IMR-90 (cell line): Measurements from ENCODE around the gene PFKFB2. TPM values are rescaled to one million over a fixed set of nuclear protein-coding genes. Genes with fewer than 3 reads are reported as not detected.

Experiments used
- ATAC-seq: fragments of 200-7000 bp; cut with Tn5 transposase; 2 replicates; pipeline ENCODE4 v1.9.1; 2020; ENCODE audit warnings: low read depth, mild to moderate bottlenecking, moderate library complexity
- BruUV-seq: library from RNA; stranded (reverse); fragments of 400-500 nt; replicated peaks from 2 replicates; lab custom pipeline; 2021; lab: Mats Ljungman, UMichigan
- CTCF ChIA-PET: fragments of 300-600 bp; formaldehyde crosslinking; extraction: SDS; loops from one replicate; lab custom pipeline; 2021; ENCODE audit warnings: antibody characterized with exemption; lab: Yijun Ruan, JAX
- POLR2A ChIA-PET: fragments of 300-600 bp; sonication (Branson Sonifier 250); formaldehyde crosslinking; loops from one replicate; lab custom pipeline; 2022; ENCODE audit warnings: antibody characterized with exemption; ENCODE audit not compliant: unreplicated experiment; lab: Charles Lee
- DNase-seq: peaks from one replicate; pipeline ENCODE4 v3.0.0; 2013
- H2AFZ ChIP-seq: replicated peaks from 2 replicates; pipeline ENCODE3; 2013; ENCODE audit warnings: low read length, mild to moderate bottlenecking; ENCODE audit not compliant: poor library complexity
- H2AK5ac ChIP-seq: 2 replicates; pipeline ENCODE4 v1.6.1; 2013; ENCODE audit warnings: low read depth, low read length, inconsistent platforms
- H2AK9ac ChIP-seq: replicated peaks from 2 replicates; pipeline ENCODE3; 2013; ENCODE audit warnings: mild to moderate bottlenecking, low read depth, low read length, moderate library complexity; ENCODE audit not compliant: poor library complexity
- H2BK120ac ChIP-seq: 2 replicates; pipeline ENCODE4 v1.6.1; 2013; ENCODE audit warnings: low read depth, low read length, inconsistent platforms
- H2BK15ac ChIP-seq: 3 replicates; pipeline ENCODE4 v1.6.1; 2013; ENCODE audit warnings: low read depth, low read length, inconsistent platforms
- H2BK20ac ChIP-seq: 2 replicates; pipeline ENCODE4 v1.6.1; 2013; ENCODE audit warnings: low read depth, mild to moderate bottlenecking, inconsistent platforms, low read length, moderate library complexity
- H2BK5ac ChIP-seq: 2 replicates; pipeline ENCODE4 v1.6.1; 2013; ENCODE audit warnings: mild to moderate bottlenecking, low read depth, low read length, inconsistent platforms; ENCODE audit not compliant: poor library complexity, severe bottlenecking
- H3K14ac ChIP-seq: replicated peaks from 2 replicates; pipeline ENCODE4 v1.6.1; 2013; ENCODE audit warnings: low read depth, low read length, inconsistent platforms
- H3K18ac ChIP-seq: 2 replicates; pipeline ENCODE4 v1.6.1; 2013; ENCODE audit warnings: low read depth, low read length, control low read depth
- H3K23ac ChIP-seq: 2 replicates; pipeline ENCODE4 v1.6.1; 2013; ENCODE audit warnings: low read depth, low read length, inconsistent platforms
- H3K27ac ChIP-seq: 2 replicates; pipeline ENCODE4 v1.5.1; 2013; ENCODE audit warnings: mild to moderate bottlenecking, control low read depth, low read length; ENCODE audit not compliant: insufficient read depth
- H3K27me3 ChIP-seq: 2 replicates; pipeline ENCODE4 v1.6.1; 2013; ENCODE audit warnings: low read length; ENCODE audit not compliant: control insufficient read depth, insufficient read depth
- H3K36me3 ChIP-seq: 2 replicates; pipeline ENCODE4 v1.6.1; 2013; ENCODE audit warnings: low read length, mixed read lengths; ENCODE audit not compliant: control insufficient read depth, insufficient read depth
- H3K4ac ChIP-seq: 2 replicates; pipeline ENCODE4 v1.6.1; 2013; ENCODE audit warnings: low read depth, low read length, inconsistent platforms
- H3K4me1 ChIP-seq: 2 replicates; pipeline ENCODE4 v1.6.1; 2013; ENCODE audit warnings: low read length, mixed read lengths; ENCODE audit not compliant: control insufficient read depth, insufficient read depth
- H3K4me2 ChIP-seq: 2 replicates; pipeline ENCODE4 v1.6.1; 2013; ENCODE audit warnings: low read depth, mild to moderate bottlenecking, control low read depth, low read length, moderate library complexity
- H3K4me3 ChIP-seq: 2 replicates; pipeline ENCODE4 v1.5.1; 2013; ENCODE audit warnings: low read depth, mild to moderate bottlenecking, control low read depth, low read length, moderate library complexity; ENCODE audit not compliant: insufficient read depth
- H3K56ac ChIP-seq: 2 replicates; pipeline ENCODE4 v1.6.1; 2013; ENCODE audit warnings: low read length, inconsistent platforms; ENCODE audit not compliant: insufficient read depth; ENCODE audit errors: extremely low read depth
- H3K79me1 ChIP-seq, 2 experiments: 2 replicates each; pipeline ENCODE4 v1.6.1; 2013; ENCODE audit warnings: low read length in 2 of 2, inconsistent platforms in 1 of 2, low read depth in 1 of 2
- H3K9ac ChIP-seq: 2 replicates; pipeline ENCODE4 v1.6.1; 2013; ENCODE audit warnings: low read depth, low read length, control low read depth
- H3K9me1 ChIP-seq: 2 replicates; pipeline ENCODE4 v1.6.1; 2013; ENCODE audit warnings: low read length, inconsistent platforms; ENCODE audit not compliant: insufficient read depth
- H3K9me3 ChIP-seq: 2 replicates; pipeline ENCODE4 v1.6.1; 2013; ENCODE audit warnings: low read length; ENCODE audit not compliant: control insufficient read depth, insufficient read depth
- H4K20me1 ChIP-seq: 2 replicates; pipeline ENCODE4 v1.6.1; 2013; ENCODE audit warnings: low read length, inconsistent platforms; ENCODE audit not compliant: insufficient read depth
- H4K5ac ChIP-seq: 2 replicates; pipeline ENCODE4 v1.6.1; 2013; ENCODE audit warnings: mild to moderate bottlenecking, low read depth, low read length, control low read depth
- H4K8ac ChIP-seq, 2 experiments: 2 replicates each; pipeline ENCODE4 v1.6.1; 2013; ENCODE audit warnings: low read depth in 2 of 2, low read length in 2 of 2, control low read depth in 1 of 2, inconsistent platforms in 1 of 2
- H4K91ac ChIP-seq: 2 replicates; pipeline ENCODE4 v1.6.1; 2013; ENCODE audit warnings: low read depth, low read length, inconsistent platforms; ENCODE audit not compliant: insufficient read depth
- BHLHE40 ChIP-seq: fragments of 150-350 bp; IDR thresholded peaks from 2 replicates; pipeline ENCODE4 v1.6.1; 2016; ENCODE audit warnings: mild to moderate bottlenecking, low read depth, low read length
- CEBPB ChIP-seq: IDR thresholded peaks from 2 replicates; pipeline ENCODE4 v1.6.1; 2012; ENCODE audit warnings: low read depth, low read length, improper control_type of control experiment
- CHD1 ChIP-seq: IDR thresholded peaks from 2 replicates; pipeline ENCODE4 v1.6.1; 2012; ENCODE audit warnings: low read depth, low read length, improper control_type of control experiment
- FOS ChIP-seq: fragments of 150-350 bp; IDR thresholded peaks from 2 replicates; pipeline ENCODE4 v1.6.1; 2016; ENCODE audit warnings: low read depth, low read length
- MAFK ChIP-seq: IDR thresholded peaks from 2 replicates; pipeline ENCODE4 v1.6.1; 2012; ENCODE audit warnings: low read depth, low read length, improper control_type of control experiment
- MAZ ChIP-seq: IDR thresholded peaks from 2 replicates; pipeline ENCODE4 v1.6.1; 2012; ENCODE audit warnings: low read depth, mild to moderate bottlenecking, low read length, improper control_type of control experiment, moderate library complexity, borderline replicate concordance
- MXI1 ChIP-seq: IDR thresholded peaks from 2 replicates; pipeline ENCODE4 v1.6.1; 2012; ENCODE audit warnings: low read depth, mild to moderate bottlenecking, low read length, moderate library complexity, borderline replicate concordance
- POLR2A ChIP-seq: IDR thresholded peaks from 2 replicates; pipeline ENCODE4 v1.6.1; 2012; ENCODE audit warnings: mild to moderate bottlenecking, low read depth, low read length
- RAD21 ChIP-seq: IDR thresholded peaks from 2 replicates; pipeline ENCODE4 v1.6.1; 2012; ENCODE audit warnings: low read length, improper control_type of control experiment
- RCOR1 ChIP-seq: IDR thresholded peaks from 2 replicates; pipeline ENCODE4 v1.6.1; 2012; ENCODE audit warnings: mild to moderate bottlenecking, low read length, improper control_type of control experiment; ENCODE audit not compliant: insufficient replicate concordance
- RFX5 ChIP-seq: IDR thresholded peaks from 2 replicates; pipeline ENCODE4 v1.8.0; 2012; ENCODE audit warnings: low read depth, mild to moderate bottlenecking, low read length, moderate library complexity
- SMC3 ChIP-seq: fragments of 150-350 bp; IDR thresholded peaks from 2 replicates; pipeline ENCODE4 v1.6.1; 2016; ENCODE audit warnings: low read depth, mild to moderate bottlenecking, antibody characterized with exemption, low read length, moderate library complexity
- WGBS, 2 experiments: methylation state at CpG; one replicate each; pipeline versions ENCODE4 v1.1.5 to v1.1.7; 2013; ENCODE audit warnings: missing lambda C conversion rate in 2 of 2; ENCODE audit not compliant: insufficient read length in 1 of 2; ENCODE audit errors: extremely low coverage in 2 of 2; 5-methylcytosine and 5-hydroxymethylcytosine counted together
- dilution Hi-C: fragments of 300-500 bp; cut with HindIII; formaldehyde crosslinking; loops from one replicate; pipeline ENCODE4 v1.14.3; 2018; ENCODE audit warnings: low sequenced_read_pairs; ENCODE audit not compliant: unreplicated experiment
- in situ Hi-C: fragments of 300-500 bp; cut with MboI; formaldehyde crosslinking; loops from 3 replicates; pipeline ENCODE4 v1.14.3; 2019; ENCODE audit warnings: low sequenced_read_pairs, inconsistent platforms, mixed read lengths
- intact Hi-C: fragments of 100-400 bp; cut with micrococcal nuclease; formaldehyde crosslinking; loops from 2 replicates; pipeline ENCODE4 v1.10.0; 2022
- polyA plus RNA-seq, 3 experiments: library from polyadenylated mRNA; depleted of rRNA; stranded (reverse); fragments of >200 nt; gene quantifications; 2 replicates each; pipeline ENCODE4 v1.2.3, GENCODE V29; 2012; ENCODE audit warnings: low replicate concordance in 1 of 3
- total RNA-seq: library from RNA; depleted of rRNA; stranded (reverse); fragments of >200 nt; gene quantifications from 2 replicates; pipeline ENCODE4 v1.2.3, GENCODE V29; 2012
- TF ChIP-seq, protein P1 (sequence below): fragments of 150-350 bp; IDR thresholded peaks from 2 replicates; pipeline ENCODE4 v1.6.1; 2016; ENCODE audit warnings: low read depth, mild to moderate bottlenecking, low read length, moderate library complexity, borderline replicate concordance
- TF ChIP-seq, protein P2 (sequence below): fragments of 150-350 bp; IDR thresholded peaks from 2 replicates; pipeline ENCODE4 v1.6.1; 2017; ENCODE audit warnings: mild to moderate bottlenecking, antibody characterized with exemption, low read length, low read depth
- TF ChIP-seq, protein P3 (sequence below): conservative IDR thresholded peaks from 2 replicates; pipeline ENCODE4 v1.5.1; 2012; ENCODE audit warnings: mild to moderate bottlenecking, low read depth, low read length, improper control_type of control experiment

The PFKFB2 gene
- total and polyA plus RNA-seq, 2 of the 4 experiments (the other 2 are of a cell fraction) = 0.62 to 1.3 TPM

DNA sequence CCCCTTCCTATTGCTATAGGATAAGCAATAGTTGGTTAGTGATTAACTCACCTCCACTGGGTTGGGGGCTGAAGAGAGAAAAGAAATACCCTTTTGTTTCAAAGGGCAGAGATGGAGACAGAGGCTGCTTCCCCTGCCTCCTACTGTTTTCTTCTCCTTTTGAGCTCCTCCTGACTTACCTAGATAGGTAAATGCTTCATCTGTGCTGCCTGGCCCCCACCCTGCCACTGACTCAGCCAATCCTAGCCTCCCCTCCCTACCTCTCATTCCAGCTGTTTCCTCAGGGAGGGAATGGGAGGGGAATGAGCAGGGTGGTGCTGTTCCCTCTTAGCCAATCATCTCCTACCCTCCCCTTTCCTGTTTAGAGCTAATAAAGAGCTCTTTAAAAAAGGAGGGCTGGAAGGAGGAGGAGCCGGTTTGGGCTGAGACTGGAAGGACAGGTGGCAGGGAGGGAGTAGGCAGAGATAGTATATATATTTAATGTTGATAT lies 20.5 kb upstream of the PFKFB2 start, which contains the start of gene C1orf116:
TSS of gene C1orf116 (minus strand) at position 229 of the 490 bp plus-strand sequence. CDS start 5,158 bp downstream, outside the sequence.
- DNase-seq (no peak), ATAC-seq (no peak)
- Histone ChIP-seq H4K8ac (no peak within 1 kb of the TSS), H3K56ac (no peak within 1 kb of the TSS), H3K27me3 (peaks cover 10% of the 10 kb centered on the region), H3K9me3 (no peaks in the 10 kb centered on the region), H4K91ac (no peak within 1 kb of the TSS), H4K5ac (no peak within 1 kb of the TSS), H3K4me2 (no peak within 1 kb of the TSS), H3K23ac (no peak within 1 kb of the TSS), H2AK9ac (no peak within 1 kb of the TSS), H2AK5ac (0 out of 2 replicates have a peak within 1 kb of the TSS, but pooled peaks have one; percentile 44), H2AFZ (no peak within 1 kb of the TSS), H3K79me1 (no peaks in the 10 kb centered on the region), H2BK5ac (no peak within 1 kb of the TSS), H3K9me1 (peaks cover 3% of the 10 kb centered on the region; the same call in 1 of the 2 replicates), H4K20me1 (no peaks in the 10 kb centered on the region), H3K4me3 (no peak within 1 kb of the TSS), H3K18ac (no peak within 1 kb of the TSS), H2BK120ac (no peak within 1 kb of the TSS), H3K27ac (no peak within 1 kb of the TSS), H3K4me1 (no peaks in the 10 kb centered on the region), H3K36me3 (no peaks in the 10 kb centered on the region), H3K4ac (no peak within 1 kb of the TSS), H3K9ac (no peak within 1 kb of the TSS), H3K14ac (no peak within 1 kb of the TSS), H2BK20ac (no peak within 1 kb of the TSS), H2BK15ac (no peak within 1 kb of the TSS)
- in situ Hi-C loops (no loop called here), dilution Hi-C loops (no loop called here), intact Hi-C loops (no loop called here)
- no peak for TF ChIP-seq POLR2A
- TF ChIP-seq BHLHE40 = no peak
- TF ChIP-seq, protein P1, sequence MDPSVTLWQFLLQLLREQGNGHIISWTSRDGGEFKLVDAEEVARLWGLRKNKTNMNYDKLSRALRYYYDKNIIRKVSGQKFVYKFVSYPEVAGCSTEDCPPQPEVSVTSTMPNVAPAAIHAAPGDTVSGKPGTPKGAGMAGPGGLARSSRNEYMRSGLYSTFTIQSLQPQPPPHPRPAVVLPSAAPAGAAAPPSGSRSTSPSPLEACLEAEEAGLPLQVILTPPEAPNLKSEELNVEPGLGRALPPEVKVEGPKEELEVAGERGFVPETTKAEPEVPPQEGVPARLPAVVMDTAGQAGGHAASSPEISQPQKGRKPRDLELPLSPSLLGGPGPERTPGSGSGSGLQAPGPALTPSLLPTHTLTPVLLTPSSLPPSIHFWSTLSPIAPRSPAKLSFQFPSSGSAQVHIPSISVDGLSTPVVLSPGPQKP = no peak
- TF ChIP-seq CHD1 = no peak
- TF ChIP-seq CEBPB = no peak
- no peak for TF ChIP-seq RCOR1
- TF ChIP-seq MXI1 = no peak
- TF ChIP-seq FOS = no peak
- TF ChIP-seq RAD21 = no peak
- TF ChIP-seq RFX5 = no peak
- TF ChIP-seq MAFK = no peak
- TF ChIP-seq, protein P2, sequence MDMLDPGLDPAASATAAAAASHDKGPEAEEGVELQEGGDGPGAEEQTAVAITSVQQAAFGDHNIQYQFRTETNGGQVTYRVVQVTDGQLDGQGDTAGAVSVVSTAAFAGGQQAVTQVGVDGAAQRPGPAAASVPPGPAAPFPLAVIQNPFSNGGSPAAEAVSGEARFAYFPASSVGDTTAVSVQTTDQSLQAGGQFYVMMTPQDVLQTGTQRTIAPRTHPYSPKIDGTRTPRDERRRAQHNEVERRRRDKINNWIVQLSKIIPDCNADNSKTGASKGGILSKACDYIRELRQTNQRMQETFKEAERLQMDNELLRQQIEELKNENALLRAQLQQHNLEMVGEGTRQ = no peak
- no peak for TF ChIP-seq SMC3
- no peak for TF ChIP-seq MAZ
- TF ChIP-seq, protein P3, sequence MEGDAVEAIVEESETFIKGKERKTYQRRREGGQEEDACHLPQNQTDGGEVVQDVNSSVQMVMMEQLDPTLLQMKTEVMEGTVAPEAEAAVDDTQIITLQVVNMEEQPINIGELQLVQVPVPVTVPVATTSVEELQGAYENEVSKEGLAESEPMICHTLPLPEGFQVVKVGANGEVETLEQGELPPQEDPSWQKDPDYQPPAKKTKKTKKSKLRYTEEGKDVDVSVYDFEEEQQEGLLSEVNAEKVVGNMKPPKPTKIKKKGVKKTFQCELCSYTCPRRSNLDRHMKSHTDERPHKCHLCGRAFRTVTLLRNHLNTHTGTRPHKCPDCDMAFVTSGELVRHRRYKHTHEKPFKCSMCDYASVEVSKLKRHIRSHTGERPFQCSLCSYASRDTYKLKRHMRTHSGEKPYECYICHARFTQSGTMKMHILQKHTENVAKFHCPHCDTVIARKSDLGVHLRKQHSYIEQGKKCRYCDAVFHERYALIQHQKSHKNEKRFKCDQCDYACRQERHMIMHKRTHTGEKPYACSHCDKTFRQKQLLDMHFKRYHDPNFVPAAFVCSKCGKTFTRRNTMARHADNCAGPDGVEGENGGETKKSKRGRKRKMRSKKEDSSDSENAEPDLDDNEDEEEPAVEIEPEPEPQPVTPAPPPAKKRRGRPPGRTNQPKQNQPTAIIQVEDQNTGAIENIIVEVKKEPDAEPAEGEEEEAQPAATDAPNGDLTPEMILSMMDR = no peak
- POLR2A ChIA-PET = no interaction called here
- no TSS peak for BruUV-seq
- WGBS, 2 experiments = no CpG with 5 or more reads among the region's 1 CpG
- CTCF ChIA-PET = interaction anchor here (1.3 kb wide), 1 partner anchor 17 kb away, joined by 5 read pairs; no protein-coding TSS in a partner anchor
